ENCODE data around the gene AGER.
"Not testable (repeated sequence)": the region's sequence is repeated elsewhere in the genome, so short reads cannot be mapped to it uniquely, and the experiment has no call there.

The AGER gene

DNA sequence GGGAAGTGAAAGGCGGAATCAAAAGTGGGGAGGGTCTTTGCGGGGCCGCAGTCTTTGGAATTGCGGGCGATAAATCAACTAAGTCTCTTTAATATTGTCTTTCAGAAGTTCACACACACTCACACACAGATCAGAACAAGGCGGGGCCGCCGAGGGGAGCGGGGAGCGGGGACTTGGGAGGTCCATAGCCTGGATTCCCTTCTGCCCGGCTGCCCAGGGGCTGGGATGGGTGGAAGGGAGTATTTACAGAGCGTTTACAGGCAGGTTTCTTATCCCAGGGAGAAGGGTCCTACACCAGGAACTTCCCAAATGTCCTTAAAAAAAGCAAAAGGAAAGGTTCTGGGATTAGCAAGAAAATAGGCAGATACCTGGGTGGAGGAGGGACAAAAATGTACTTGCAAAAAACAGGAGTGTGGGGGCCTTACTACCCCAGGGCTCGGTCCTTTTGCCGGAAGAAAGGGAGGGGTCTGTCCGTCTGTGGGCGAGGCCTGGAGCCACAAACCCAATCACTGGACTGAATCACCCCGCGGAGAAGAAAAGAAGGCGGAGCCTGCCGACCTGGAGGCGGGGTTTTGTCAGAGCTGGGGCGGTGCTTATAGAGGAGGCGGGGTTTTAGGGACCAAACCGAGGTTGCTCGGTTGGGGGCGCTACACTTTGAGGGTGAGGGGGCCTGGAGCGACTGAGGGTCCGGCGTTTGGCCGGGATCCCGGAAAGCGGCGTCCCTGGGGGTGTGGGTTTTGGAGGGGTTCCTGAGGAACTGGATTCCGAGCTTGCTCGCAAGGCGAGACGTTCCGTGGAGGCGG lies 35.6 kb downstream of the AGER start:
- Mint-ChIP-seq H3K9me3 (no peaks in the 10 kb centered on the region), H3K4me3 (peak overlapping the region; percentile 3 to 42 (median 28)), H3K27ac (no peak overlapping the region), H3K27me3 (ENCODE audit: low read depth) (peaks cover 18% of the 10 kb centered on the region), H3K36me3 (ENCODE audit: low read depth) (peaks cover 6% of the 10 kb centered on the region), H3K4me1 (peaks cover 38% of the 10 kb centered on the region)
- no peak for TF ChIP-seq CTCF (IDR thresholded peaks at IDR 0.05; ENCODE audit: unreplicated experiment in 3 of 3)

DNA sequence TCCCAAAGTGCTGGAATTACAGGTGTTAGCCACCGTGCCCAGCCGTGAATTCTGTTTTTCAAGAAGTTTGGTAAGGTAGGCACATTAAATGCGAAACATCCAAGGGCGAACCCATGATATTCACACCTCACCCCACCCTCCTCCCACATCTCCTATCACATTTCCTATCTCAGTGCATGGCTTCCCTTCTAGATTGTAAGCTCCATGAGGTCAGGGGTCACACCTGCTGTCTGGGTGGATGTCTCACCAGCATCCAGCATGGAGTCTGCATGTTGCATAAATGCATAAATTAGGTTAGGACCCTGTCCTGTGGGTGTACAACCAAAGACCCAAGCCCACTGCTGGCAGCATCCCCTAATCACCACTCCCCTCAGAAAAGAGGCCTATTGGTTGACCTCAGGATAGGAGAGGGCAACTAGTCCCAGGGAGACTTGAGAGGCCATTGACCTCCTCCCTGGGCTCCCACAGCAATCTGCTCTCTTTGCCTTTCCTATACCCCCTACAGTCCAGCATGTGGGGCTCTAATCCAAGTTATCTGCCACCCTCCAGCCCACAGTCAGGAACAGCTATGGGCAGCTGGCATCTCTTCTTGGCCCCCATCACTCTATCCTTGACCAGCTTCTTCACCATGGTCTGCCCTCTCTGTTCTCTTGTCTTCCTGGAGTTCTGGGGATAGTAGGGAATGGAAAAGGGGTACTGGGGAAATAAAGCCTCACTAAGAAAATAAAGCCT lies 36.5 kb downstream of the AGER start:
- peaks cover 18% of the 10 kb centered on the region for H3K27me3 Mint-ChIP-seq (ENCODE audit: low read depth)
- no peak overlapping the region for H3K27ac Mint-ChIP-seq
- no peak for TF ChIP-seq CTCF (IDR thresholded peaks at IDR 0.05; ENCODE audit: unreplicated experiment in 3 of 3)
- H3K4me1 Mint-ChIP-seq = peaks cover 30% of the 10 kb centered on the region
- H3K36me3 Mint-ChIP-seq (ENCODE audit: low read depth) = peaks cover 6% of the 10 kb centered on the region
- no peaks in the 10 kb centered on the region for H3K9me3 Mint-ChIP-seq
- H3K4me3 Mint-ChIP-seq = no peak overlapping the region

GRCh38 chr6:32146687-32147086 lies 37.4 kb downstream of the AGER start:
- peaks cover 23% of the 10 kb centered on the region for H3K4me1 Mint-ChIP-seq
- no peaks in the 10 kb centered on the region for H3K9me3 Mint-ChIP-seq
- peak overlapping the region in 2 of 3 experiments; percentile 11 to 38 for H3K27ac Mint-ChIP-seq
- peak overlapping the region in 2 of 3 experiments; percentile 0 to 38 for H3K4me3 Mint-ChIP-seq
- peaks cover 6% of the 10 kb centered on the region for H3K36me3 Mint-ChIP-seq (ENCODE audit: low read depth)
- no peak for TF ChIP-seq CTCF (IDR thresholded peaks at IDR 0.05; ENCODE audit: unreplicated experiment in 3 of 3)
- peaks cover 12% of the 10 kb centered on the region for H3K27me3 Mint-ChIP-seq (ENCODE audit: low read depth)

DNA sequence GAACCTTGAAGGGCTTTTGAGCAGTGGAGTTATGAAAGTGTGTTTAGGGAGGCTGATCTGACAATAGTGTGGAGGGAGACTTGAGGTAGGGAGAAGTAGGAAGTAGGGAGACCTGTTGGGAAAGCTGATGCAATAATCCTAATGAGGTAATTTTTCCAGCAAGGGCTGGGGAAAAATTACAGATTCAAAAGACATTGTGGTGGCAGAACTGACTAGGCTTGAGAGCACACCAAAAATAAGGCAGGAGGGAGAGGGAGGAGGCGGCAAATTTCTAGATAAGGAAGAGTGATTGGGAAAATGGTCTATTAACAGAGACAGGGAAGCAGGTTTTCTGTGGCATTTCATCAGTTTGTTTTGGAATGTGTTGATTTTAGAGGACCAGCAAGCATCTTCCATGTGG lies 37.8 kb downstream of the AGER start:
- H3K36me3 Mint-ChIP-seq (ENCODE audit: low read depth) = peaks cover 6% of the 10 kb centered on the region
- peak overlapping the region in 2 of 3 experiments; percentile 0 to 38 for H3K4me3 Mint-ChIP-seq
- TF ChIP-seq CTCF (IDR thresholded peaks at IDR 0.05; ENCODE audit: unreplicated experiment in 3 of 3) = no peak
- H3K4me1 Mint-ChIP-seq = peaks cover 19% of the 10 kb centered on the region
- H3K27me3 Mint-ChIP-seq (ENCODE audit: low read depth) = peaks cover 11% of the 10 kb centered on the region
- no peaks in the 10 kb centered on the region for H3K9me3 Mint-ChIP-seq
- H3K27ac Mint-ChIP-seq = peak overlapping the region in 2 of 3 experiments; percentile 11 to 38

- not testable (repeated sequence) for H3K27me3 Mint-ChIP-seq (ENCODE audit: low read depth)
- H3K4me1 Mint-ChIP-seq = peaks cover 11% of the 10 kb centered on the region
Measured at GRCh38 chr6:32144238-32144637, 39.8 kb downstream of the AGER start.

DNA sequence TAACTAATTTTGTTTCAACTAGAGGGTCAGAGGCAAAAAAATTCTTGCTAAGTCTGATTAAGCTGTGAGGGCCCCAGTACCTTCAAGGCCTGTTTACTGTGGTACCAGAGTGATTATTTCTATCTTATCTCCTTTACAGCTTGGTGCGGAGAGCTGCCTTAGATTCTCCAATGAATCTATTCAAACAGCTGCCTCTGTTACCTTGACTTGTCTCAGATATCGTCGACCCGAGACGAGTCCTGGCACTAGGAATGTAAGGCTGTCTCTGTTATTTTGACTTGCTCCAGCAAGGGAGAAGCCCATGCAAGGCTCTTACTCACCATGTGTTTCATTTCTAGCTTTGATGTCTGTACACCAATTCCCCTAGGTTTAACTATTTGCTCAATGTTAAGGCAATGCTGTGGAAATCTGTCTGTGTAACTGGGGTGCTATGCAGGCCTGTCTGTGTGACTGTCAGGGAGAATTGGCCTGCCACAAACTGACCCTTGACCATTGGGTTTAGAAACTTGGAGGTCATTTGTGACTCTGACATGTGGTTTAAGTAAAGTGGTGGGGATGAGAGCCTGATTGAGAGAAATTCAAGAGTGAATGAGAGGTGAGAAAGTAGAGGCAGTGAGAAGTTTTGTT lies 43.5 kb downstream of the AGER start:
- H3K4me1 Mint-ChIP-seq = peaks cover 4% of the 10 kb centered on the region
- no peak for TF ChIP-seq CTCF (IDR thresholded peaks at IDR 0.05; ENCODE audit: unreplicated experiment in 3 of 3)
- H3K4me3 Mint-ChIP-seq = no peak overlapping the region
- peak overlapping the region in 2 of 3 experiments; percentile 28 to 48 for H3K27ac Mint-ChIP-seq
- no peaks in the 10 kb centered on the region for H3K36me3 Mint-ChIP-seq (ENCODE audit: low read depth)
- peaks cover 8% of the 10 kb centered on the region for H3K27me3 Mint-ChIP-seq (ENCODE audit: low read depth)
- no peaks in the 10 kb centered on the region for H3K9me3 Mint-ChIP-seq

More at GRCh38 chr6:32144238-32144637, 39.8 kb downstream of the AGER start:
- H3K9me3 Mint-ChIP-seq; H3K4me3 Mint-ChIP-seq; H3K36me3 Mint-ChIP-seq (ENCODE audit: low read depth); H3K27ac Mint-ChIP-seq: not testable (repeated sequence)
